ENCODE data around the gene CYB561D2. TPM values are rescaled to one million over a fixed set of nuclear protein-coding genes. Genes with fewer than 3 reads are reported as not detected.

The CYB561D2 gene
- total and polyA plus RNA-seq, 10 of the 15 experiments (the other 5 are each of a cell fraction or from before 2014, with no cell fraction given): 7.6 to 39.2 (median 18.8) TPM

- RAD21 ChIA-PET (ENCODE audit: unreplicated experiment): interaction anchor here (0.8 to 2.7 kb wide), 17 partner anchors 10 to 1163 kb away, joined by 3 to 21 read pairs (median 3); partner anchors contain the start of genes CYB561D2, DCAF1, GNAI2 and HYAL2
- peaks cover 1 to 6% of the 10 kb centered on the region in 2 experiments for H3K36me3 ChIP-seq (ENCODE audit: control insufficient read depth in 2 of 2, insufficient read depth in 2 of 2, low read length in 1 of 2)
- peaks cover 10% of the 10 kb centered on the region; the same call in 1 of the 2 replicates for H3K4me1 ChIP-seq (ENCODE audit: control insufficient read depth, insufficient read depth, low read length)
- CTCF ChIA-PET: interaction anchor here (0.6 to 10.5 kb wide), 10 partner anchors 8 to 665 kb away, joined by 3 to 72 read pairs (median 4); partner anchors contain the start of genes CYB561D2, HYAL2, NPRL2 and TUSC2
- BruUV-seq (replicated peaks): no TSS peak
- peak overlapping the region; percentile 96 for H3K4me3 ChIP-seq
- POLR2A ChIA-PET: interaction anchor here (0.6 to 7.0 kb wide), 27 partner anchors 9 to 285 kb away, joined by 3 to 84 read pairs (median 5); partner anchors contain the start of genes C3orf18, CISH, CYB561D2 and GNAI2
- under 1% methylated on average over 73 of the region's 79 CpGs for WGBS (ENCODE audit: insufficient coverage, insufficient replicate concordance, low lambda C conversion rate, missing lambda C conversion rate)
- intact Hi-C loops (cut with micrococcal nuclease; ENCODE audit: unreplicated experiment) (loop anchor here (5.0 kb wide), 2 partner anchors 40 to 100 kb away; partner anchors contain the start of genes GNAI2, HYAL3 and NAA80), in situ Hi-C loops (cut with MboI) (loop anchor here (10.0 kb wide), 1 partner anchor 1057 kb away; the partner anchor contains the start of gene RBM15B)
- SMC1A ChIA-PET (ENCODE audit: uncharacterized antibody, unreplicated experiment): interaction anchor here (0.9 to 1.8 kb wide), 9 partner anchors 9 to 275 kb away, joined by 3 to 20 read pairs (median 4); partner anchors contain the start of genes CISH, GNAI2, HYAL2 and HYAL3
- peak overlapping the region; percentile 92 for H3K27ac ChIP-seq (ENCODE audit: control insufficient read depth, insufficient read depth)
- peak overlapping the region; percentile 78 for H2AFZ ChIP-seq (ENCODE audit: control insufficient read depth, low read depth, low read length)
- peak overlapping the region; percentile 86 for H3K9ac ChIP-seq (ENCODE audit: control insufficient read depth, insufficient read depth, low read length)
- ATAC-seq: peak; percentile 83
- H3K79me2 ChIP-seq (ENCODE audit: control insufficient read depth, insufficient read depth, low read length): peaks cover 76% of the 10 kb centered on the region
- FAIRE-seq: peak; percentile 64
- peak; percentile 96 for DNase-seq (ENCODE audit: low read depth, low spot score)
- peak overlapping the region; percentile 77 for H3K4me2 ChIP-seq (ENCODE audit: control insufficient read depth, insufficient read depth)
- H3K27me3 ChIP-seq (replicated peaks in 1 of 2; ENCODE audit: control insufficient read depth in 2 of 2, insufficient read depth in 2 of 2, low read length in 1 of 2): no peaks in the 10 kb centered on the region
- H3K9me3 ChIP-seq (replicated peaks; ENCODE audit: control insufficient read depth, insufficient read depth, low read length): no peaks in the 10 kb centered on the region
- no peaks in the 10 kb centered on the region; the same call in 1 of the 2 replicates for H4K20me1 ChIP-seq (ENCODE audit: control insufficient read depth, insufficient read depth)
- peak; percentile 56; the same call in 1 of the 2 replicates for TF ChIP-seq SMAD5 (IDR thresholded peaks at IDR 0.05; ENCODE audit: low read depth)
- TF ChIP-seq TCF3 (IDR thresholded peaks at IDR 0.05; ENCODE audit: borderline replicate concordance, insufficient read depth, low read depth, low read length): peak; percentile 46; the same call in 1 of the 2 replicates
- no peak for TF ChIP-seq STAT3 (IDR thresholded peaks at IDR 0.05; ENCODE audit: low read depth, low read length)
- TF ChIP-seq CEBPB (IDR thresholded peaks at IDR 0.05; ENCODE audit: borderline replicate concordance in 1 of 2, low read depth in 2 of 2, low read length in 2 of 2): no peak
- TF ChIP-seq ZBTB4 (CRISPR knock-in tag; IDR thresholded peaks at IDR 0.05): no peak
- TF ChIP-seq KDM1A (IDR thresholded peaks at IDR 0.05; ENCODE audit: borderline replicate concordance): no peak
- peak; percentile 13; the same call in 1 of the 2 replicates for TF ChIP-seq TAF1 (IDR thresholded peaks at IDR 0.05; ENCODE audit: borderline replicate concordance, low read depth, low read length)
- TF ChIP-seq USF1 (IDR thresholded peaks at IDR 0.05; ENCODE audit: borderline replicate concordance, extremely low read length, insufficient read depth, low read depth, low read length): no peak
- peak; percentile 80 for TF ChIP-seq POLR2AphosphoS5 (IDR thresholded peaks at IDR 0.05; ENCODE audit: low read length)
- no peak for TF ChIP-seq PML (IDR thresholded peaks at IDR 0.05; ENCODE audit: low read length)
- no peak for TF ChIP-seq TCF7 (IDR thresholded peaks at IDR 0.05; ENCODE audit: borderline replicate concordance)
- peak; percentile 95 for TF ChIP-seq LARP7 (IDR thresholded peaks at IDR 0.05)
- no peak for TF ChIP-seq CBX5 (IDR thresholded peaks at IDR 0.05; ENCODE audit: low read depth)
- peak; percentile 74 for TF ChIP-seq BACH1 (IDR thresholded peaks at IDR 0.05; ENCODE audit: borderline replicate concordance)
- TF ChIP-seq RAD21 (IDR thresholded peaks at IDR 0.05; ENCODE audit: insufficient read depth, low read depth, low read length): no peak
- TF ChIP-seq, protein P1, sequence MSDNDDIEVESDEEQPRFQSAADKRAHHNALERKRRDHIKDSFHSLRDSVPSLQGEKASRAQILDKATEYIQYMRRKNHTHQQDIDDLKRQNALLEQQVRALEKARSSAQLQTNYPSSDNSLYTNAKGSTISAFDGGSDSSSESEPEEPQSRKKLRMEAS (IDR thresholded peaks at IDR 0.05; ENCODE audit: low read depth, low read length): peak; percentile 77
- no peak for TF ChIP-seq KAT2A (conservative IDR thresholded peaks at IDR 0.05; ENCODE audit: control insufficient read depth, low read depth, low read length)
- no peak for TF ChIP-seq MTA3 (IDR thresholded peaks at IDR 0.05; ENCODE audit: borderline replicate concordance, low read length)
Measured at GRCh38 chr3:50337175-50337861, 13.3 kb upstream of the CYB561D2 start.

Data from GM12878 (cell line).